Mesothelial cell of epicardium (in vitro differentiated cells): ENCODE measurements around the gene SOBP. TPM values are rescaled to one million over a fixed set of nuclear protein-coding genes. Genes with fewer than 3 reads are reported as not detected.
A peak's percentile ranks its signal among the peaks of the same experiment; 100 is the strongest.

Experiments
- DNase-seq, 2 experiments: peaks; one replicate each; pipeline ENCODE4 v3.0.0; 2021; ENCODE audit warnings: low spot score in 2 of 2; ENCODE audit not compliant: unreplicated experiment in 2 of 2
- H3K27ac Mint-ChIP-seq: 2 replicates; pipeline ENCODE4 v1.8.0; 2021; ENCODE audit warnings: mixed read lengths
- H3K27me3 Mint-ChIP-seq: 2 replicates; pipeline ENCODE4 v1.8.0; 2021; ENCODE audit warnings: low read depth, mixed read lengths
- H3K36me3 Mint-ChIP-seq: 2 replicates; pipeline ENCODE4 v1.8.0; 2021; ENCODE audit warnings: mixed read lengths
- H3K4me1 Mint-ChIP-seq: 2 replicates; pipeline ENCODE4 v1.8.0; 2021; ENCODE audit warnings: mixed read lengths
- H3K4me3 Mint-ChIP-seq: 2 replicates; pipeline ENCODE4 v1.8.0; 2021; ENCODE audit warnings: mild to moderate bottlenecking, moderate library complexity, mixed read lengths
- H3K9me3 Mint-ChIP-seq: 2 replicates; pipeline ENCODE4 v1.8.0; 2021; ENCODE audit warnings: mixed read lengths
- CTCF ChIP-seq: fragments of 200-600 bp; sonication (generic); IDR thresholded peaks from one replicate; pipeline ENCODE4 v1.5.0; 2021; ENCODE audit warnings: antibody characterized with exemption; ENCODE audit not compliant: unreplicated experiment
- total RNA-seq: library from RNA; stranded (reverse); gene quantifications from 3 replicates; pipeline ENCODE4 v1.2.1, GENCODE V29; 2021

Gene SOBP
- total RNA-seq, 1 donor from 2014 or later, result 7.6 TPM

GRCh38 chr6:107554918-107555317 is 65.0 kb downstream of the SOBP start:
- TF ChIP-seq CTCF, result no peak
- DNase-seq, result no peak
- Mint-ChIP-seq H3K27ac (no peak overlapping the region), H3K36me3 (peaks cover 2% of the 10 kb centered on the region), H3K27me3 (no peaks in the 10 kb centered on the region), H3K9me3 (no peaks in the 10 kb centered on the region), H3K4me1 (no peaks in the 10 kb centered on the region), H3K4me3 (no peak overlapping the region)

DNA sequence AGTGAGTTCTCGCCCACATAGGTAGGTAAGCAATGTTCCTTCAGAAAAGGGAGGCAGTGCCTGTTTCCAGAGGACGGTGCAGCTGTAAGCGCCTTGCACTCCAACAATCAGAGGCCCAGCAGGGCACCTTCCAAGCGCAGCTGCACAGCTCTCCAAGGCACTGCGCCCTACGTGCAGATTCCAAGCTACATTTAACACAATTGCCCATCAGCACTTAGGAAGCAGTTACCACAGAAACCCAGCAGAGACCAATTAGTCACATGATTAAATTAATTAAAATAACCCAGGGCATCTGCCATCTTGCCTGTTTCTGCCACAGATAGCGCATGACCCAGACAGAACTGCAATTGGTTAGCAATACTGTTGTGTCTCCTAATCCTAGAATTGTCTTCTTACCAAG is 65.5 kb downstream of the SOBP start:
- no peaks in the 10 kb centered on the region for H3K4me1 Mint-ChIP-seq
- H3K36me3 Mint-ChIP-seq, result peaks cover 2% of the 10 kb centered on the region
- no peak overlapping the region for H3K27ac Mint-ChIP-seq
- H3K4me3 Mint-ChIP-seq, result no peak overlapping the region
- H3K27me3 Mint-ChIP-seq, result no peaks in the 10 kb centered on the region
- no peaks in the 10 kb centered on the region for H3K9me3 Mint-ChIP-seq
- DNase-seq, result no peak
- TF ChIP-seq CTCF, result no peak

- Mint-ChIP-seq H3K27ac (no peak overlapping the region), H3K4me1 (peaks cover 4% of the 10 kb centered on the region), H3K27me3 (no peaks in the 10 kb centered on the region), H3K36me3 (peaks cover 2% of the 10 kb centered on the region), H3K4me3 (no peak overlapping the region), H3K9me3 (no peaks in the 10 kb centered on the region)
- no peak for TF ChIP-seq CTCF
- DNase-seq, result no peak
Measured at GRCh38 chr6:107556082-107556481, 66.2 kb downstream of the SOBP start.

GRCh38 chr6:107557698-107558097 is 67.8 kb downstream of the SOBP start:
- peaks cover 2% of the 10 kb centered on the region for H3K36me3 Mint-ChIP-seq
- H3K27ac Mint-ChIP-seq, result no peak overlapping the region
- DNase-seq, result no peak
- no peak for TF ChIP-seq CTCF
- H3K9me3 Mint-ChIP-seq, result no peaks in the 10 kb centered on the region
- H3K27me3 Mint-ChIP-seq, result no peaks in the 10 kb centered on the region
- H3K4me3 Mint-ChIP-seq, result no peak overlapping the region
- H3K4me1 Mint-ChIP-seq, result peaks cover 8% of the 10 kb centered on the region

GRCh38 chr6:107560657-107561056 is 70.7 kb downstream of the SOBP start:
- Mint-ChIP-seq H3K4me1 (peaks cover 17% of the 10 kb centered on the region), H3K27ac (peak overlapping the region; percentile 30), H3K9me3 (no peaks in the 10 kb centered on the region), H3K4me3 (no peak overlapping the region), H3K36me3 (no peaks in the 10 kb centered on the region), H3K27me3 (peaks cover 5% of the 10 kb centered on the region)
- no peak for TF ChIP-seq CTCF
- no peak for DNase-seq

GRCh38 chr6:107561306-107561705 is 71.4 kb downstream of the SOBP start:
- peaks cover 7% of the 10 kb centered on the region for H3K27me3 Mint-ChIP-seq
- no peaks in the 10 kb centered on the region for H3K9me3 Mint-ChIP-seq
- H3K4me1 Mint-ChIP-seq, result peaks cover 17% of the 10 kb centered on the region
- H3K4me3 Mint-ChIP-seq, result no peak overlapping the region
- H3K27ac Mint-ChIP-seq, result no peak overlapping the region
- TF ChIP-seq CTCF, result no peak
- DNase-seq, result no peak
- no peaks in the 10 kb centered on the region for H3K36me3 Mint-ChIP-seq
